Muscle layer of colon (tissue), 2 donors: ENCODE measurements around the gene CYP26A1.

ENCODE experiments used
- H3K27ac ChIP-seq: one replicate; pipeline ENCODE4 v1.7.0; 2013; ENCODE audit warnings: low read depth, mild to moderate bottlenecking, low read length, moderate library complexity
- H3K27me3 ChIP-seq, 2 donors: one replicate each; pipeline ENCODE4 v1.7.0; 2013; ENCODE audit warnings: low read length in 2 of 2, mild to moderate bottlenecking in 2 of 2; ENCODE audit not compliant: insufficient read depth in 2 of 2, control insufficient read depth in 1 of 2
- H3K36me3 ChIP-seq: one replicate; pipeline ENCODE4 v1.7.0; 2013; ENCODE audit warnings: mild to moderate bottlenecking, low read length; ENCODE audit not compliant: insufficient read depth
- H3K4me1 ChIP-seq: one replicate; pipeline ENCODE4 v1.7.0; 2013; ENCODE audit warnings: mild to moderate bottlenecking, low read length; ENCODE audit not compliant: insufficient read depth
- H3K4me3 ChIP-seq, 2 donors: one replicate each; pipeline ENCODE4 v1.7.0; 2013; ENCODE audit warnings: low read length in 2 of 2, low read depth in 1 of 2, mild to moderate bottlenecking in 1 of 2, moderate library complexity in 1 of 2
- H3K9ac ChIP-seq: one replicate; pipeline ENCODE4 v1.7.0; 2013; ENCODE audit warnings: low read length
- H3K9me3 ChIP-seq: one replicate; pipeline ENCODE4 v1.7.0; 2013; ENCODE audit warnings: mild to moderate bottlenecking, low read length
- donor health status: abdominal sarcoma.
- donor health status: Adenocarcinoma of cecum.

CYP26A1 gene

GRCh38 chr10:93074597-93075368 is 1.1 kb downstream of the CYP26A1 start:
- Histone ChIP-seq H3K36me3 (no peaks in the 10 kb centered on the region), H3K9ac (no peak overlapping the region), H3K27me3 (peaks cover 19 to 54% of the 10 kb centered on the region in 2 donors), H3K4me1 (peaks cover 22% of the 10 kb centered on the region), H3K9me3 (no peaks in the 10 kb centered on the region), H3K27ac (no peak overlapping the region), H3K4me3 (no peak overlapping the region)

- H3K27ac ChIP-seq, result no peak overlapping the region
- H3K4me3 ChIP-seq, result no peak overlapping the region
- peaks cover 19 to 54% of the 10 kb centered on the region in 2 donors for H3K27me3 ChIP-seq
- no peaks in the 10 kb centered on the region for H3K36me3 ChIP-seq
- no peaks in the 10 kb centered on the region for H3K9me3 ChIP-seq
- no peak overlapping the region for H3K9ac ChIP-seq
- peaks cover 26% of the 10 kb centered on the region for H3K4me1 ChIP-seq
These were observed 1.9 kb downstream of the CYP26A1 start for GRCh38 chr10:93075369-93076221.

GRCh38 chr10:93076871-93077270 is 3.2 kb downstream of the CYP26A1 start:
- H3K9me3 ChIP-seq, result no peaks in the 10 kb centered on the region
- peaks cover 14 to 47% of the 10 kb centered on the region in 2 donors for H3K27me3 ChIP-seq
- peaks cover 24% of the 10 kb centered on the region for H3K4me1 ChIP-seq
- H3K27ac ChIP-seq, result no peak overlapping the region
- no peaks in the 10 kb centered on the region for H3K36me3 ChIP-seq
- H3K4me3 ChIP-seq, result no peak overlapping the region
- H3K9ac ChIP-seq, result no peak overlapping the region

GRCh38 chr10:93077860-93078337 is 4.2 kb downstream of the CYP26A1 start:
- Histone ChIP-seq H3K36me3 (no peaks in the 10 kb centered on the region), H3K9me3 (no peaks in the 10 kb centered on the region), H3K27ac (no peak overlapping the region), H3K4me3 (no peak overlapping the region), H3K27me3 (peaks cover 13 to 36% of the 10 kb centered on the region in 2 donors), H3K9ac (no peak overlapping the region), H3K4me1 (peaks cover 15% of the 10 kb centered on the region)

- peaks cover 10 to 17% of the 10 kb centered on the region in 2 donors for H3K27me3 ChIP-seq
- no peak overlapping the region for H3K4me3 ChIP-seq
- H3K27ac ChIP-seq, result no peak overlapping the region
- H3K9ac ChIP-seq, result no peak overlapping the region
- no peaks in the 10 kb centered on the region for H3K36me3 ChIP-seq
- H3K4me1 ChIP-seq, result peaks cover 4% of the 10 kb centered on the region
- H3K9me3 ChIP-seq, result no peaks in the 10 kb centered on the region
These were observed 6.1 kb downstream of the CYP26A1 start for GRCh38 chr10:93079663-93080349.

GRCh38 chr10:93080350-93081046 is 6.8 kb downstream of the CYP26A1 start:
- Histone ChIP-seq H3K9ac (no peak overlapping the region), H3K36me3 (no peaks in the 10 kb centered on the region), H3K4me1 (peaks cover 4% of the 10 kb centered on the region), H3K4me3 (no peak overlapping the region), H3K27ac (no peak overlapping the region), H3K9me3 (no peaks in the 10 kb centered on the region), H3K27me3 (peaks cover 8 to 14% of the 10 kb centered on the region in 2 donors)

GRCh38 chr10:93081318-93081717 is 7.6 kb downstream of the CYP26A1 start:
- Histone ChIP-seq H3K36me3 (no peaks in the 10 kb centered on the region), H3K9me3 (no peaks in the 10 kb centered on the region), H3K4me3 (no peak overlapping the region), H3K4me1 (peaks cover 4% of the 10 kb centered on the region), H3K27me3 (peaks cover 4 to 14% of the 10 kb centered on the region in 2 donors), H3K27ac (no peak overlapping the region), H3K9ac (no peak overlapping the region)

- Histone ChIP-seq H3K4me1 (peaks cover 4% of the 10 kb centered on the region), H3K4me3 (no peak overlapping the region), H3K9ac (no peak overlapping the region), H3K36me3 (no peaks in the 10 kb centered on the region), H3K9me3 (no peaks in the 10 kb centered on the region), H3K27ac (no peak overlapping the region), H3K27me3 (peaks cover 4 to 14% of the 10 kb centered on the region in 2 donors)
These were observed 8.1 kb downstream of the CYP26A1 start for GRCh38 chr10:93081834-93082233.

- H3K9ac ChIP-seq, result no peak overlapping the region
- H3K27ac ChIP-seq, result no peak overlapping the region
- peaks cover 4% of the 10 kb centered on the region for H3K4me1 ChIP-seq
- H3K9me3 ChIP-seq, result no peaks in the 10 kb centered on the region
- no peak overlapping the region for H3K4me3 ChIP-seq
- H3K36me3 ChIP-seq, result no peaks in the 10 kb centered on the region
- H3K27me3 ChIP-seq, result peaks cover 4 to 14% of the 10 kb centered on the region in 2 donors
These were observed 10.2 kb downstream of the CYP26A1 start for GRCh38 chr10:93083743-93084539.

GRCh38 chr10:93085272-93085859 is 11.7 kb downstream of the CYP26A1 start:
- H3K36me3 ChIP-seq, result no peaks in the 10 kb centered on the region
- H3K9ac ChIP-seq, result no peak overlapping the region
- no peak overlapping the region for H3K4me3 ChIP-seq
- peaks cover 0 to 4% of the 10 kb centered on the region in 2 donors for H3K27me3 ChIP-seq
- H3K9me3 ChIP-seq, result no peaks in the 10 kb centered on the region
- no peak overlapping the region for H3K27ac ChIP-seq
- H3K4me1 ChIP-seq, result no peaks in the 10 kb centered on the region
